H1 (cell line): ENCODE measurements around the gene IL37. TPM values are rescaled to one million over a fixed set of nuclear protein-coding genes. Genes with fewer than 3 reads are reported as not detected.

Experiments
- HDAC6 ChIP-seq: IDR thresholded peaks from one replicate; pipeline ENCODE4 v1.7.1; 2012; ENCODE audit warnings: low read depth, mild to moderate bottlenecking, inconsistent platforms, low read length, moderate library complexity
- polyA plus RNA-seq, 7 experiments: library from polyadenylated mRNA; depleted of rRNA in 3 of 7; stranded (reverse) in 5 of 7; unstranded in 2 of 7; fragments of >200 nt in 5 of 7; fragments of 200-250 nt in 2 of 7; gene quantifications; 1 replicate in 5 of 7; 2 replicates in 1 of 7; 4 replicates in 1 of 7; pipeline versions ENCODE4 v1.2.1 to v1.2.3, GENCODE V29; 2011 to 2013; ENCODE audit warnings: missing spikeins in 2 of 7, mixed read lengths in 2 of 7
- total RNA-seq: library from RNA; stranded (reverse); fragmentation: NEBNext Ultra II Directional; extraction: Animal tissue kit (Norgen Biotek cat#: 25700); gene quantifications from 2 replicates; pipeline ENCODE4 v1.2.1, GENCODE V29; 2021
- TF ChIP-seq, protein P1 (sequence below): fragments of 300-600 bp; sonication (generic); IDR thresholded peaks from 2 replicates; pipeline ENCODE4 v1.7.1; 2012; ENCODE audit warnings: low read length, moderate library complexity, mild to moderate bottlenecking, inconsistent platforms; ENCODE audit not compliant: insufficient replicate concordance

IL37 gene
- total and polyA plus RNA-seq, 2 of the 8 experiments (the other 6 are each of a cell fraction or from before 2014, with no cell fraction given) = 0.18 TPM; not detected in 1

GRCh38 chr2:112877423-112877822 is 33.5 kb upstream of the IL37 start (continued):
- TF ChIP-seq, protein P1, sequence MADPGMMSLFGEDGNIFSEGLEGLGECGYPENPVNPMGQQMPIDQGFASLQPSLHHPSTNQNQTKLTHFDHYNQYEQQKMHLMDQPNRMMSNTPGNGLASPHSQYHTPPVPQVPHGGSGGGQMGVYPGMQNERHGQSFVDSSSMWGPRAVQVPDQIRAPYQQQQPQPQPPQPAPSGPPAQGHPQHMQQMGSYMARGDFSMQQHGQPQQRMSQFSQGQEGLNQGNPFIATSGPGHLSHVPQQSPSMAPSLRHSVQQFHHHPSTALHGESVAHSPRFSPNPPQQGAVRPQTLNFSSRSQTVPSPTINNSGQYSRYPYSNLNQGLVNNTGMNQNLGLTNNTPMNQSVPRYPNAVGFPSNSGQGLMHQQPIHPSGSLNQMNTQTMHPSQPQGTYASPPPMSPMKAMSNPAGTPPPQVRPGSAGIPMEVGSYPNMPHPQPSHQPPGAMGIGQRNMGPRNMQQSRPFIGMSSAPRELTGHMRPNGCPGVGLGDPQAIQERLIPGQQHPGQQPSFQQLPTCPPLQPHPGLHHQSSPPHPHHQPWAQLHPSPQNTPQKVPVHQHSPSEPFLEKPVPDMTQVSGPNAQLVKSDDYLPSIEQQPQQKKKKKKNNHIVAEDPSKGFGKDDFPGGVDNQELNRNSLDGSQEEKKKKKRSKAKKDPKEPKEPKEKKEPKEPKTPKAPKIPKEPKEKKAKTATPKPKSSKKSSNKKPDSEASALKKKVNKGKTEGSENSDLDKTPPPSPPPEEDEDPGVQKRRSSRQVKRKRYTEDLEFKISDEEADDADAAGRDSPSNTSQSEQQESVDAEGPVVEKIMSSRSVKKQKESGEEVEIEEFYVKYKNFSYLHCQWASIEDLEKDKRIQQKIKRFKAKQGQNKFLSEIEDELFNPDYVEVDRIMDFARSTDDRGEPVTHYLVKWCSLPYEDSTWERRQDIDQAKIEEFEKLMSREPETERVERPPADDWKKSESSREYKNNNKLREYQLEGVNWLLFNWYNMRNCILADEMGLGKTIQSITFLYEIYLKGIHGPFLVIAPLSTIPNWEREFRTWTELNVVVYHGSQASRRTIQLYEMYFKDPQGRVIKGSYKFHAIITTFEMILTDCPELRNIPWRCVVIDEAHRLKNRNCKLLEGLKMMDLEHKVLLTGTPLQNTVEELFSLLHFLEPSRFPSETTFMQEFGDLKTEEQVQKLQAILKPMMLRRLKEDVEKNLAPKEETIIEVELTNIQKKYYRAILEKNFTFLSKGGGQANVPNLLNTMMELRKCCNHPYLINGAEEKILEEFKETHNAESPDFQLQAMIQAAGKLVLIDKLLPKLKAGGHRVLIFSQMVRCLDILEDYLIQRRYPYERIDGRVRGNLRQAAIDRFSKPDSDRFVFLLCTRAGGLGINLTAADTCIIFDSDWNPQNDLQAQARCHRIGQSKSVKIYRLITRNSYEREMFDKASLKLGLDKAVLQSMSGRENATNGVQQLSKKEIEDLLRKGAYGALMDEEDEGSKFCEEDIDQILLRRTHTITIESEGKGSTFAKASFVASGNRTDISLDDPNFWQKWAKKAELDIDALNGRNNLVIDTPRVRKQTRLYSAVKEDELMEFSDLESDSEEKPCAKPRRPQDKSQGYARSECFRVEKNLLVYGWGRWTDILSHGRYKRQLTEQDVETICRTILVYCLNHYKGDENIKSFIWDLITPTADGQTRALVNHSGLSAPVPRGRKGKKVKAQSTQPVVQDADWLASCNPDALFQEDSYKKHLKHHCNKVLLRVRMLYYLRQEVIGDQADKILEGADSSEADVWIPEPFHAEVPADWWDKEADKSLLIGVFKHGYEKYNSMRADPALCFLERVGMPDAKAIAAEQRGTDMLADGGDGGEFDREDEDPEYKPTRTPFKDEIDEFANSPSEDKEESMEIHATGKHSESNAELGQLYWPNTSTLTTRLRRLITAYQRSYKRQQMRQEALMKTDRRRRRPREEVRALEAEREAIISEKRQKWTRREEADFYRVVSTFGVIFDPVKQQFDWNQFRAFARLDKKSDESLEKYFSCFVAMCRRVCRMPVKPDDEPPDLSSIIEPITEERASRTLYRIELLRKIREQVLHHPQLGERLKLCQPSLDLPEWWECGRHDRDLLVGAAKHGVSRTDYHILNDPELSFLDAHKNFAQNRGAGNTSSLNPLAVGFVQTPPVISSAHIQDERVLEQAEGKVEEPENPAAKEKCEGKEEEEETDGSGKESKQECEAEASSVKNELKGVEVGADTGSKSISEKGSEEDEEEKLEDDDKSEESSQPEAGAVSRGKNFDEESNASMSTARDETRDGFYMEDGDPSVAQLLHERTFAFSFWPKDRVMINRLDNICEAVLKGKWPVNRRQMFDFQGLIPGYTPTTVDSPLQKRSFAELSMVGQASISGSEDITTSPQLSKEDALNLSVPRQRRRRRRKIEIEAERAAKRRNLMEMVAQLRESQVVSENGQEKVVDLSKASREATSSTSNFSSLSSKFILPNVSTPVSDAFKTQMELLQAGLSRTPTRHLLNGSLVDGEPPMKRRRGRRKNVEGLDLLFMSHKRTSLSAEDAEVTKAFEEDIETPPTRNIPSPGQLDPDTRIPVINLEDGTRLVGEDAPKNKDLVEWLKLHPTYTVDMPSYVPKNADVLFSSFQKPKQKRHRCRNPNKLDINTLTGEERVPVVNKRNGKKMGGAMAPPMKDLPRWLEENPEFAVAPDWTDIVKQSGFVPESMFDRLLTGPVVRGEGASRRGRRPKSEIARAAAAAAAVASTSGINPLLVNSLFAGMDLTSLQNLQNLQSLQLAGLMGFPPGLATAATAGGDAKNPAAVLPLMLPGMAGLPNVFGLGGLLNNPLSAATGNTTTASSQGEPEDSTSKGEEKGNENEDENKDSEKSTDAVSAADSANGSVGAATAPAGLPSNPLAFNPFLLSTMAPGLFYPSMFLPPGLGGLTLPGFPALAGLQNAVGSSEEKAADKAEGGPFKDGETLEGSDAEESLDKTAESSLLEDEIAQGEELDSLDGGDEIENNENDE = no peak
- no peak for TF ChIP-seq HDAC6
